GM12878 (cell line): ENCODE measurements around the gene CCSER1. TPM values are rescaled to one million over a fixed set of nuclear protein-coding genes. Genes with fewer than 3 reads are reported as not detected.

Experiments
- ATAC-seq: fragments of 200-7000 bp; cut with Tn5 transposase; 3 replicates; pipeline ENCODE4 v1.9.1; 2020; ENCODE audit warnings: mild to moderate bottlenecking, moderate library complexity
- BruUV-seq: library from RNA; stranded (reverse); fragments of 400-500 nt; replicated peaks from 2 replicates; lab custom pipeline; 2021; lab: Mats Ljungman, UMichigan
- CTCF ChIA-PET: fragments of 300-600 bp; sonication (Branson Sonifier 250); formaldehyde crosslinking; extraction: SDS; loops from one replicate; lab custom pipeline; 2021; ENCODE audit warnings: inconsistent platforms; lab: Yijun Ruan, JAX
- POLR2A ChIA-PET: fragments of 350-600 bp; formaldehyde crosslinking; extraction: SDS; loops from one replicate; lab custom pipeline; 2021; ENCODE audit warnings: inconsistent platforms; lab: Charles Lee
- RAD21 ChIA-PET: fragments of 300-600 bp; sonication (Branson Sonifier 250); formaldehyde crosslinking; loops from one replicate; lab custom pipeline; 2023; ENCODE audit warnings: antibody characterized with exemption; ENCODE audit not compliant: unreplicated experiment; lab: Charles Lee
- SMC1A ChIA-PET: fragments of 300-600 bp; sonication (Branson Sonifier 250); formaldehyde crosslinking; loops from one replicate; lab custom pipeline; 2023; ENCODE audit not compliant: unreplicated experiment, uncharacterized antibody; lab: Charles Lee
- DNase-seq: peaks from one replicate; pipeline ENCODE4 v3.0.0-alpha.2; 2011; ENCODE audit warnings: low read depth, low spot score
- FAIRE-seq: peaks from 3 replicates; lab custom pipeline; 2011; peaks lifted over from hg19 to GRCh38; lab: Jason Lieb, UNC
- H2AFZ ChIP-seq: 2 replicates; pipeline ENCODE4 v1.6.0; 2011; ENCODE audit warnings: low read depth, low read length, control low read depth; ENCODE audit not compliant: control insufficient read depth
- H3K27ac ChIP-seq: 2 replicates; pipeline ENCODE4 v1.5.1; 2011; ENCODE audit warnings: control low read depth; ENCODE audit not compliant: control insufficient read depth, insufficient read depth
- H3K27me3 ChIP-seq, 2 experiments: replicated peaks in 1 of 2; 2 replicates each; pipeline versions ENCODE4 v1.6.0 to v1.6.1; 2011; ENCODE audit warnings: low read length in 1 of 2; ENCODE audit not compliant: control insufficient read depth in 2 of 2, insufficient read depth in 2 of 2
- H3K36me3 ChIP-seq, 2 experiments: 2 replicates each; pipeline ENCODE4 v1.5.1; 2011; ENCODE audit warnings: low read length in 1 of 2; ENCODE audit not compliant: control insufficient read depth in 2 of 2, insufficient read depth in 2 of 2
- H3K4me1 ChIP-seq: 2 replicates; pipeline ENCODE4 v1.6.1; 2011; ENCODE audit warnings: mild to moderate bottlenecking, low read length, moderate library complexity, mixed read lengths; ENCODE audit not compliant: control insufficient read depth, insufficient read depth
- H3K4me2 ChIP-seq: 2 replicates; pipeline ENCODE4 v1.6.0; 2011; ENCODE audit warnings: control low read depth; ENCODE audit not compliant: control insufficient read depth, insufficient read depth
- H3K4me3 ChIP-seq: fragments of 200-600 bp; sonication (generic); 2 replicates; pipeline ENCODE4 v1.5.1; 2016
- H3K79me2 ChIP-seq: 2 replicates; pipeline ENCODE4 v1.6.0; 2011; ENCODE audit warnings: low read length; ENCODE audit not compliant: control insufficient read depth, insufficient read depth
- H3K9ac ChIP-seq: 2 replicates; pipeline ENCODE4 v1.8.0; 2011; ENCODE audit warnings: low read length, control low read depth, mixed read lengths; ENCODE audit not compliant: control insufficient read depth, insufficient read depth
- H3K9me3 ChIP-seq: replicated peaks from 3 replicates; pipeline ENCODE4 v1.5.1; 2011; ENCODE audit warnings: mild to moderate bottlenecking, low read length; ENCODE audit not compliant: control insufficient read depth, insufficient read depth
- H4K20me1 ChIP-seq: 2 replicates; pipeline ENCODE4 v1.6.0; 2011; ENCODE audit not compliant: control insufficient read depth, insufficient read depth
- ATF3 ChIP-seq: IDR thresholded peaks from 2 replicates; pipeline ENCODE4 v1.6.1; 2011; ENCODE audit warnings: low read depth, mild to moderate bottlenecking, low read length, moderate library complexity, borderline replicate concordance; ENCODE audit errors: extremely low read depth
- CBX3 ChIP-seq: fragments of 200-600 bp; sonication (generic); IDR thresholded peaks from 2 replicates; pipeline ENCODE4 v1.6.1; 2016; ENCODE audit warnings: low read depth, borderline replicate concordance
- ESRRA ChIP-seq: IDR thresholded peaks from 2 replicates; pipeline ENCODE4 v1.6.1; 2012; ENCODE audit warnings: mild to moderate bottlenecking, low read length, improper control_type of control experiment
- FOS ChIP-seq: IDR thresholded peaks from 3 replicates; pipeline ENCODE4 v1.6.1; 2011; ENCODE audit warnings: borderline replicate concordance; ENCODE audit not compliant: insufficient read length; ENCODE audit errors: extremely low read depth
- FOXK2 ChIP-seq: fragments of 450-650 bp; IDR thresholded peaks from 2 replicates; pipeline ENCODE4 v1.6.1; 2017; ENCODE audit warnings: mild to moderate bottlenecking, moderate library complexity
- GABPA ChIP-seq: IDR thresholded peaks from 2 replicates; pipeline ENCODE4 v1.6.1; 2014; ENCODE audit warnings: antibody characterized with exemption, low read depth, mild to moderate bottlenecking, inconsistent platforms
- GATAD2B ChIP-seq: fragments of 450-650 bp; conservative IDR thresholded peaks from 2 replicates; pipeline ENCODE4 v1.6.1; 2017; ENCODE audit warnings: low read depth, mild to moderate bottlenecking, moderate library complexity
- HCFC1 ChIP-seq: fragments of 150-350 bp; IDR thresholded peaks from 2 replicates; pipeline ENCODE4 v1.6.1; 2014; ENCODE audit warnings: low read length
- IKZF2 ChIP-seq, 2 experiments: fragments of 450-650 bp; IDR thresholded peaks; 2 replicates each; pipeline ENCODE4 v1.6.1; 2017; ENCODE audit warnings: mild to moderate bottlenecking in 2 of 2, moderate library complexity in 2 of 2
- KLF5 ChIP-seq: fragments of 450-650 bp; IDR thresholded peaks from 2 replicates; pipeline ENCODE4 v1.6.1; 2014; ENCODE audit warnings: mild to moderate bottlenecking; ENCODE audit not compliant: partially characterized antibody
- MTA2 ChIP-seq: fragments of 450-650 bp; IDR thresholded peaks from 2 replicates; pipeline ENCODE4 v1.6.1; 2016; ENCODE audit warnings: low read depth, mild to moderate bottlenecking, moderate library complexity
- MXI1 ChIP-seq: fragments of 150-350 bp; IDR thresholded peaks from 2 replicates; pipeline ENCODE4 v1.6.1; 2011; ENCODE audit warnings: low read depth, mild to moderate bottlenecking, inconsistent platforms, low read length, improper control_type of control experiment
- NR2C1 ChIP-seq: fragments of 450-650 bp; IDR thresholded peaks from 2 replicates; pipeline ENCODE4 v1.6.1; 2017; ENCODE audit warnings: antibody characterized with exemption, mild to moderate bottlenecking, moderate library complexity
- RUNX3 ChIP-seq: IDR thresholded peaks from 2 replicates; pipeline ENCODE4 v1.6.1; 2012; ENCODE audit warnings: low read length, inconsistent platforms
- SIX5 ChIP-seq: IDR thresholded peaks from 2 replicates; pipeline ENCODE4 v1.6.1; 2011; ENCODE audit warnings: mild to moderate bottlenecking, low read depth, low read length, moderate library complexity; ENCODE audit not compliant: severe bottlenecking
- SP1 ChIP-seq: IDR thresholded peaks from one replicate; pipeline ENCODE4 v1.6.1; 2011; ENCODE audit warnings: low read depth, low read length
- SUPT20H ChIP-seq: IDR thresholded peaks from 2 replicates; pipeline ENCODE4 v1.6.1; 2011; ENCODE audit warnings: low read depth, mild to moderate bottlenecking, low read length, moderate library complexity, borderline replicate concordance; ENCODE audit not compliant: control insufficient read depth
- TCF7 ChIP-seq: IDR thresholded peaks from 2 replicates; pipeline ENCODE4 v1.6.1; 2014; ENCODE audit warnings: antibody characterized with exemption, borderline replicate concordance
- YBX1 ChIP-seq: fragments of 450-650 bp; IDR thresholded peaks from 2 replicates; pipeline ENCODE4 v1.6.1; 2016; ENCODE audit warnings: antibody characterized with exemption
- YY1 ChIP-seq: IDR thresholded peaks from 2 replicates; pipeline ENCODE4 v1.6.1; 2011; ENCODE audit warnings: low read depth, mild to moderate bottlenecking, low read length
- ZBTB11 ChIP-seq: fragments of 450-650 bp; formaldehyde crosslinking; IDR thresholded peaks from 2 replicates; pipeline ENCODE4 v1.5.0; 2022; ENCODE audit warnings: mild to moderate bottlenecking, missing genetic modification characterization
- ZNF274 ChIP-seq: IDR thresholded peaks from one replicate; pipeline ENCODE4 v1.8.0; 2011; ENCODE audit not compliant: insufficient read length, insufficient read depth
- WGBS: methylation state at CpG from one replicate; pipeline ENCODE4 v1.1.6; 2016; ENCODE audit warnings: low lambda C conversion rate; ENCODE audit not compliant: insufficient replicate concordance, insufficient coverage; ENCODE audit errors: missing lambda C conversion rate; 5-methylcytosine and 5-hydroxymethylcytosine counted together
- in situ Hi-C: fragments of 300-500 bp; cut with MboI; formaldehyde crosslinking; loops from 9 replicates; pipeline ENCODE4 v1.14.3; 2018; ENCODE audit warnings: mixed read lengths
- intact Hi-C: fragments of 100-400 bp; cut with micrococcal nuclease; formaldehyde crosslinking; loops from one replicate; pipeline ENCODE4 v1.14.2; 2022; ENCODE audit not compliant: unreplicated experiment
- polyA plus RNA-seq, 11 experiments: library from polyadenylated mRNA; depleted of rRNA in 4 of 11; unstranded in 6 of 11; stranded (reverse) in 5 of 11; fragments of >200 nt; fragmentation: Nextera tagmentation in 4 of 11; fragmentation: Illumina TruSeq in 1 of 11; extraction: Ambion mirVana in 4 of 11; extraction: Trizol in 1 of 11; gene quantifications; 1 replicate in 1 of 11; 2 replicates in 10 of 11; pipeline versions ENCODE4 v1.2.1 to v1.2.3, GENCODE V29; 2011 to 2016; ENCODE audit warnings: inconsistent platforms in 2 of 11, missing spikeins in 2 of 11, low read depth in 1 of 11
- total RNA-seq, 4 experiments: library from RNA; depleted of rRNA in 3 of 4; stranded (reverse); fragments of >200 nt in 3 of 4; fragmentation: Illumina TruSeq in 1 of 4; extraction: Trizol in 1 of 4; gene quantifications; 2 replicates each; pipeline versions ENCODE4 v1.2.1 to v1.2.3, GENCODE V29; 2013 to 2021

Gene CCSER1
- total and polyA plus RNA-seq, 10 of the 15 experiments (the other 5 are each of a cell fraction or from before 2014, with no cell fraction given) = 0.22 to 2.7 (median 1.0) TPM

- TF ChIP-seq MTA2 = no peak
- TF ChIP-seq TCF7 = no peak
- TF ChIP-seq, all 136 proteins: peak for 0
Observed at GRCh38 chr4:91621446-91621845, 1494.3 kb downstream of the CCSER1 start (continued).

DNA sequence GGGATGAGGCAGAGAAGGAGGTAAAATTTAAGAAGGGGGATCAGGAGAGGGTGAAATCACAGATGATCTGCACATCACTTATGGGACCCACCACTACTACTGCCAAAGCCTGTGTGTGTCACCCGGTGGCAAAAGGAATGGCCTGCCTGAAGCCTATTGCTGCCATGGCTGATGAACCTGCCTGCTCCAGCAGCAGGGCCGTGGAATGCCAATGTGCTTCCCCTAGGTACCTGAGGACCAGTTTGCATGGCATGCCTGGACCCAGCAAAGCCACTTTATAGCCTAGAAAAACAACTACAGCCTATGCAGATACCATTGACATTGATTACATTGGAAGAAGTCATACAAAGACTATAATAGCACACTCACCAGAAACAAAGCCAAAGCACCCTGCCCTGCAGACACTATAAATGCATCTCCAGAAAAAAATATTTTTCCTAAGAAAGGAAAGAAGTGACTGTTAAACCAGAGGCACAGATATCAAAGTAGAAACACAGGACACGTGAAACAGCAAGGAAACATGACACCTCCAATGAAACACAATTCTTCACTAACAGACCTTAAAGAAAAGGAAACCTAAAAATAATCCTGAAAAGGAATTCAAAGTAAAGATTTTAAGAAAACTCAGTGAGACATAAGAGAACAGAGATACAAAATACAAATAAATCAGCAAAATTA, 1495.9 kb downstream of the CCSER1 start:
- ChIA-PET POLR2A (no interaction called here), CTCF (no interaction called here)
- no peaks in the 10 kb centered on the region for H3K4me1 ChIP-seq
- H4K20me1 ChIP-seq = no peaks in the 10 kb centered on the region
- H3K79me2 ChIP-seq = no peaks in the 10 kb centered on the region
- DNase-seq (no peak), FAIRE-seq (no peak)
- H3K9ac ChIP-seq = no peak overlapping the region
- intact Hi-C loops = no loop called here
- BruUV-seq = no TSS peak
- no peak overlapping the region for H2AFZ ChIP-seq
- TF ChIP-seq FOS = no peak
- no peak for TF ChIP-seq YY1
- no peak for TF ChIP-seq KLF5
- no peak for TF ChIP-seq ATF3
- TF ChIP-seq IKZF2 (IDR thresholded peaks at IDR 0.05) = no peak
- no peak for TF ChIP-seq GABPA
- TF ChIP-seq YBX1 = no peak
- no peak for TF ChIP-seq ZNF274
- TF ChIP-seq GATAD2B = no peak
- TF ChIP-seq SUPT20H = no peak
- no peak for TF ChIP-seq SP1
- no peak for TF ChIP-seq CBX3
- no peak for TF ChIP-seq RUNX3
- no peak for TF ChIP-seq FOXK2
- TF ChIP-seq NR2C1 = no peak
- no peak for TF ChIP-seq MXI1
- TF ChIP-seq HCFC1 = no peak
- no peak for TF ChIP-seq ESRRA
- TF ChIP-seq SIX5 = no peak
- TF ChIP-seq ZBTB11 (CRISPR knock-in tag) = no peak
- TF ChIP-seq, all 136 proteins: peak for 0
- RAD21 ChIA-PET = no interaction called here
- H3K9me3 ChIP-seq = no peaks in the 10 kb centered on the region
- SMC1A ChIA-PET = no interaction called here
- H3K27ac ChIP-seq = no peak overlapping the region
- 28% methylated on average over 3 of the region's 3 CpGs for WGBS
- H3K4me3 ChIP-seq = no peak overlapping the region
- no peak overlapping the region for H3K4me2 ChIP-seq
- no peak for ATAC-seq
- no peaks in the 10 kb centered on the region for H3K36me3 ChIP-seq
- no peaks in the 10 kb centered on the region for H3K27me3 ChIP-seq
- in situ Hi-C loops = no loop called here
